Measurements from ENCODE around the gene NCF4.

DNA sequence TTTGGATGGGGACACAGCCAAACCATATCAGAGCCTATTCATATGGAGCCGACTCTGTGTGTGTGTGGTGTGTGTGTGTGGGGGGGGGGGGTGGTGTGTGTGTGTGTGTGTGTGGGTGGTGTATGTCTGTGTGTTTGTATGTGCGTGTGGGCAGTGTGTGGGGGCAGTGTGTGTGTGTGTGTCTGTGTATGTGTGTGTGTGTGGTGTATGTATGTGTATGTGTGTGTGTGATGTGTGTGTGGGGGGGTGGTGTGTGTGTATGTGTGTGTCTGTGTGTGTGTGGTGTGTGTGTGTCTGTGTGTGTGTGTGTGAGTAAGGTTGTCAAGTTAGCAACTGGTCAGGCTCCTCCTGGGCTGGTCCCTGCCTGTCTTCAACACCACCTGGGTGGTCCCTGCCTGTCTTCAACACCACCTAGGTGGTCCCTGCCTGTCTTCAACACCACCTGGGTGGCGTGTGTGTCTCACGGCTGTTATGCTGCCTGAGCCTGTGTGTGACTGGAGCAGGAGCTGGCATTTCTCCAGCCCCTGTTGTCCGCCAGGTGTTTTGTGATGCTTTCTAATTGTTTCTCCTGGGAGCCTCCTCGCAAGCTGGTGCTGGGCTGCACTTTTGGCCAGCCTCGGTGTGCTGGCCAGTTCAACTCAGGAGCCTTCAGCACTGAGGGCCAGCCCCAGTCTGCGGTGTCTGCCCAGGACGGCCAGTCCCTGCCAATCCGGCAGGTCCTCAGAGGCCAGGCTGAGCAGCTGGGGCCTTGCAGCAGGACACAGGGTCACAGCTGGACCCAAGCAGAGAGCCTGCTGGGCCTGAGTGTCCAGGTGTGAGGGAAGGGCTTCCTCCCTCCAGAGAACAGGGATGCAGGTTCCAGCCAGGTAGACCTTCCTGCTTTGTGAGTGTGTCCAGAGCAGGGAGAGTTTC lies 22.4 kb upstream of the NCF4 start:
- no peak for TF ChIP-seq POLR2A (IDR thresholded peaks at IDR 0.05)
- TF ChIP-seq, protein P1, sequence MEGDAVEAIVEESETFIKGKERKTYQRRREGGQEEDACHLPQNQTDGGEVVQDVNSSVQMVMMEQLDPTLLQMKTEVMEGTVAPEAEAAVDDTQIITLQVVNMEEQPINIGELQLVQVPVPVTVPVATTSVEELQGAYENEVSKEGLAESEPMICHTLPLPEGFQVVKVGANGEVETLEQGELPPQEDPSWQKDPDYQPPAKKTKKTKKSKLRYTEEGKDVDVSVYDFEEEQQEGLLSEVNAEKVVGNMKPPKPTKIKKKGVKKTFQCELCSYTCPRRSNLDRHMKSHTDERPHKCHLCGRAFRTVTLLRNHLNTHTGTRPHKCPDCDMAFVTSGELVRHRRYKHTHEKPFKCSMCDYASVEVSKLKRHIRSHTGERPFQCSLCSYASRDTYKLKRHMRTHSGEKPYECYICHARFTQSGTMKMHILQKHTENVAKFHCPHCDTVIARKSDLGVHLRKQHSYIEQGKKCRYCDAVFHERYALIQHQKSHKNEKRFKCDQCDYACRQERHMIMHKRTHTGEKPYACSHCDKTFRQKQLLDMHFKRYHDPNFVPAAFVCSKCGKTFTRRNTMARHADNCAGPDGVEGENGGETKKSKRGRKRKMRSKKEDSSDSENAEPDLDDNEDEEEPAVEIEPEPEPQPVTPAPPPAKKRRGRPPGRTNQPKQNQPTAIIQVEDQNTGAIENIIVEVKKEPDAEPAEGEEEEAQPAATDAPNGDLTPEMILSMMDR (IDR thresholded peaks at IDR 0.05), result no peak

Data from esophagus squamous epithelium (tissue), 4 donors.